Measurements from ENCODE around the gene GATM.

DNA sequence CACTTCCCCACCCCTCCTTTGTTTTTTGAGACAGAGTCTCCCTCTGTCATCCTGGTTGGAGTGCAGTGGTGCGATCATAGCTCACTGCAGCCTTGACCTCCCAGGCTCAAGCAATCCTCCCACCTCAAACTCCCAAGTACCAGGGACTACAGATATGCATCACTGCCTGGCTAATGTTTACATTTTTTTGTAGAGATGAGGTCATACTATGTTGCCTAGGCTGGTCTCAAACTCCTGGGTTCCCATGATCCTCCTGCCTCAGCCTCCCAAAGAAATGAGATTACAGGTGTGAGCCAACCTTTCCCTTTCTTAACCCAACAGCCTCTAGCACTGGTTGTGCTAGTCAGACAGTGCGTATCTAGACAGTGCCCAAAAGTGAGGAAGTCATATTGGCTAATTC lies 6.4 kb upstream of the GATM start:
- TF ChIP-seq, protein P1, sequence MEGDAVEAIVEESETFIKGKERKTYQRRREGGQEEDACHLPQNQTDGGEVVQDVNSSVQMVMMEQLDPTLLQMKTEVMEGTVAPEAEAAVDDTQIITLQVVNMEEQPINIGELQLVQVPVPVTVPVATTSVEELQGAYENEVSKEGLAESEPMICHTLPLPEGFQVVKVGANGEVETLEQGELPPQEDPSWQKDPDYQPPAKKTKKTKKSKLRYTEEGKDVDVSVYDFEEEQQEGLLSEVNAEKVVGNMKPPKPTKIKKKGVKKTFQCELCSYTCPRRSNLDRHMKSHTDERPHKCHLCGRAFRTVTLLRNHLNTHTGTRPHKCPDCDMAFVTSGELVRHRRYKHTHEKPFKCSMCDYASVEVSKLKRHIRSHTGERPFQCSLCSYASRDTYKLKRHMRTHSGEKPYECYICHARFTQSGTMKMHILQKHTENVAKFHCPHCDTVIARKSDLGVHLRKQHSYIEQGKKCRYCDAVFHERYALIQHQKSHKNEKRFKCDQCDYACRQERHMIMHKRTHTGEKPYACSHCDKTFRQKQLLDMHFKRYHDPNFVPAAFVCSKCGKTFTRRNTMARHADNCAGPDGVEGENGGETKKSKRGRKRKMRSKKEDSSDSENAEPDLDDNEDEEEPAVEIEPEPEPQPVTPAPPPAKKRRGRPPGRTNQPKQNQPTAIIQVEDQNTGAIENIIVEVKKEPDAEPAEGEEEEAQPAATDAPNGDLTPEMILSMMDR (IDR thresholded peaks at IDR 0.05): no peak
- TF ChIP-seq POLR2A (IDR thresholded peaks at IDR 0.05) (no peak), EP300 (IDR thresholded peaks at IDR 0.05) (no peak), POLR2AphosphoS5 (IDR thresholded peaks at IDR 0.05) (no peak)
